SU-DHL-6 (cell line): ENCODE data around the gene FLT3LG.

ENCODE experiments used
- H2AFZ ChIP-seq: fragments of 200-600 bp; sonication (generic); 2 replicates; pipeline ENCODE4 v1.6.1; 2014; ENCODE audit warnings: low read depth, mild to moderate bottlenecking, moderate library complexity, mixed read lengths, antibody characterized with exemption, low read length; ENCODE audit not compliant: severe bottlenecking
- H3F3A ChIP-seq: fragments of 200-600 bp; shearing (Covaris generic); 2 replicates; pipeline ENCODE4 v1.6.0; 2016; ENCODE audit warnings: antibody characterized with exemption, mild to moderate bottlenecking; ENCODE audit not compliant: insufficient read depth
- H3K27ac ChIP-seq: fragments of 200-600 bp; sonication (generic); 2 replicates; pipeline ENCODE4 v1.5.1; 2016; ENCODE audit warnings: low read depth, mild to moderate bottlenecking, low read length, moderate library complexity, mixed read lengths
- H3K27me3 ChIP-seq: fragments of 200-600 bp; sonication (generic), shearing (Covaris generic); 2 replicates; pipeline ENCODE4 v1.6.0; 2014; ENCODE audit warnings: mild to moderate bottlenecking, low read length
- H3K36me3 ChIP-seq: fragments of 200-600 bp; sonication (generic); 2 replicates; pipeline ENCODE4 v1.6.1; 2014; ENCODE audit warnings: mild to moderate bottlenecking, low read length, mixed read lengths
- H3K4me2 ChIP-seq: fragments of 300-600, 200-600 bp; shearing (Covaris generic), sonication (generic); 2 replicates; pipeline ENCODE4 v1.6.0; 2014; ENCODE audit warnings: low read length, low read depth, mild to moderate bottlenecking; ENCODE audit not compliant: poor library complexity, severe bottlenecking
- H3K4me3 ChIP-seq: fragments of 200-600 bp; sonication (generic); 2 replicates; pipeline ENCODE4 v1.5.1; 2014; ENCODE audit warnings: antibody characterized with exemption, low read length, mild to moderate bottlenecking, mixed read lengths; ENCODE audit not compliant: insufficient read depth, poor library complexity, severe bottlenecking
- H3K79me2 ChIP-seq: fragments of 200-600 bp; sonication (generic); 2 replicates; pipeline ENCODE4 v1.6.1; 2014; ENCODE audit warnings: mild to moderate bottlenecking, low read length, moderate library complexity; ENCODE audit not compliant: insufficient read depth
- H3K9ac ChIP-seq: fragments of 200-600 bp; sonication (generic); 2 replicates; pipeline ENCODE4 v1.7.0; 2014; ENCODE audit warnings: mild to moderate bottlenecking, low read length
- H3K9me2 ChIP-seq: fragments of 200-600 bp; sonication (generic); replicated peaks from 2 replicates; pipeline ENCODE4 v1.6.1; 2014; ENCODE audit warnings: low read length; ENCODE audit not compliant: insufficient read depth
- H3K9me3 ChIP-seq: fragments of 200-600 bp; sonication (generic); 2 replicates; pipeline ENCODE4 v1.6.1; 2014; ENCODE audit warnings: low read length, mixed read lengths; ENCODE audit not compliant: insufficient read depth
- H4K20me1 ChIP-seq: fragments of 200-600 bp; sonication (generic); 2 replicates; pipeline ENCODE4 v1.6.1; 2014; ENCODE audit warnings: low read depth, mild to moderate bottlenecking, antibody characterized with exemption, low read length, moderate library complexity, mixed read lengths
- EZH2phosphoT487 ChIP-seq: fragments of 200-600 bp; sonication (generic), shearing (Covaris generic); conservative IDR thresholded peaks from 2 replicates; pipeline ENCODE4 v1.6.1; 2018; ENCODE audit warnings: mild to moderate bottlenecking, antibody characterized with exemption, low read length, moderate library complexity, mixed read lengths
- TF ChIP-seq, protein P1 (sequence below): fragments of 200-600 bp; sonication (generic); IDR thresholded peaks from one replicate; pipeline ENCODE4 v1.5.1; 2017; ENCODE audit warnings: antibody characterized with exemption, mild to moderate bottlenecking, low read length, moderate library complexity; ENCODE audit not compliant: insufficient read depth, poor library complexity, severe bottlenecking

The FLT3LG gene

DNA sequence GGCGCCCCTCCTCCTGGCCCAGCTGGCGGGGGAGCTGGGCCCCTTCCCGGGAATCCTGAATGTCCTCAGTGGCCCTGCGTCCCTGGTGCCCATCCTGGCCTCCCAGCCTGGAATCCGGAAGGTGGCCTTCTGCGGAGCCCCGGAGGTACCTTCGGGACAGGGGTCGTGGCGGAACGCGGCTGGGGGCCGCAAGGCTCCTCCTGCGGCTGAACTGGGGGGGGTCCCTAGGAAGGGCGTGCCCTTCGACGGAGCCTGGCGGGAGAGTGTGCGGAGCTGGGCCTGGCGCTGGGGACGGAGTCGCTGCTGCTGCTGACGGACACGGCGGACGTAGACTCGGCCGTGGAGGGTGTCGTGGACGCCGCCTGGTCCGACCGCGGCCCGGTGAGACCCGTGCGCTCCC, 12.4 kb upstream of the FLT3LG start:
- no peaks in the 10 kb centered on the region for H3K36me3 ChIP-seq
- no peaks in the 10 kb centered on the region for H3F3A ChIP-seq
- no peaks in the 10 kb centered on the region for H3K9me3 ChIP-seq
- no peaks in the 10 kb centered on the region for H3K27me3 ChIP-seq
- H3K27ac ChIP-seq = no peak overlapping the region
- no peaks in the 10 kb centered on the region for H3K79me2 ChIP-seq
- no peak overlapping the region for H3K9ac ChIP-seq
- H4K20me1 ChIP-seq = no peaks in the 10 kb centered on the region
- TF ChIP-seq, protein P1, sequence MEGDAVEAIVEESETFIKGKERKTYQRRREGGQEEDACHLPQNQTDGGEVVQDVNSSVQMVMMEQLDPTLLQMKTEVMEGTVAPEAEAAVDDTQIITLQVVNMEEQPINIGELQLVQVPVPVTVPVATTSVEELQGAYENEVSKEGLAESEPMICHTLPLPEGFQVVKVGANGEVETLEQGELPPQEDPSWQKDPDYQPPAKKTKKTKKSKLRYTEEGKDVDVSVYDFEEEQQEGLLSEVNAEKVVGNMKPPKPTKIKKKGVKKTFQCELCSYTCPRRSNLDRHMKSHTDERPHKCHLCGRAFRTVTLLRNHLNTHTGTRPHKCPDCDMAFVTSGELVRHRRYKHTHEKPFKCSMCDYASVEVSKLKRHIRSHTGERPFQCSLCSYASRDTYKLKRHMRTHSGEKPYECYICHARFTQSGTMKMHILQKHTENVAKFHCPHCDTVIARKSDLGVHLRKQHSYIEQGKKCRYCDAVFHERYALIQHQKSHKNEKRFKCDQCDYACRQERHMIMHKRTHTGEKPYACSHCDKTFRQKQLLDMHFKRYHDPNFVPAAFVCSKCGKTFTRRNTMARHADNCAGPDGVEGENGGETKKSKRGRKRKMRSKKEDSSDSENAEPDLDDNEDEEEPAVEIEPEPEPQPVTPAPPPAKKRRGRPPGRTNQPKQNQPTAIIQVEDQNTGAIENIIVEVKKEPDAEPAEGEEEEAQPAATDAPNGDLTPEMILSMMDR = no peak
- TF ChIP-seq EZH2phosphoT487 = no peak
- H3K9me2 ChIP-seq = no peaks in the 10 kb centered on the region
- no peak overlapping the region for H3K4me3 ChIP-seq
- H2AFZ ChIP-seq = no peak overlapping the region
- no peak overlapping the region for H3K4me2 ChIP-seq

DNA sequence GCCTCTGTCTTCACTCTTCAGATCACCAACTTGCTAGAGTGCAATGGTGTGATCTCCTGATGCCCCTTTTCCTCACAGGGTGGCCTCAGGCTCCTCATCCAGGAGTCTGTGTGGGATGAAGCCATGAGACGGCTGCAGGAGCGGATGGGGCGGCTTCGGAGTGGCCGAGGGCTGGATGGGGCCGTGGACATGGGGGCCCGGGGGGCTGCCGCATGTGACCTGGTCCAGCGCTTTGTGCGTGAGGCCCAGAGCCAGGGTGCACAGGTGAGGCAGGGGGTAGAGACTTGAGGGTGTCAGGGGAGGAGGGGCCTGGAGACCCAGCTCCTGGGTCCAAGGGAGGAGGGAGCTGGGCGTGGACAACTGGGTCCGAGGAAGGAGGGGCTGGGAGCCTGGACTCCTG, 11.5 kb upstream of the FLT3LG start:
- Histone ChIP-seq H3K4me2 (no peak overlapping the region), H3K9ac (no peak overlapping the region), H3K36me3 (no peaks in the 10 kb centered on the region), H3K79me2 (no peaks in the 10 kb centered on the region), H3K27ac (no peak overlapping the region), H3K4me3 (no peak overlapping the region), H3K27me3 (no peaks in the 10 kb centered on the region), H3F3A (no peaks in the 10 kb centered on the region), H2AFZ (no peak overlapping the region), H3K9me2 (no peaks in the 10 kb centered on the region), H3K9me3 (no peaks in the 10 kb centered on the region), H4K20me1 (no peaks in the 10 kb centered on the region)
- TF ChIP-seq EZH2phosphoT487 = no peak
- TF ChIP-seq, protein P1 = no peak

DNA sequence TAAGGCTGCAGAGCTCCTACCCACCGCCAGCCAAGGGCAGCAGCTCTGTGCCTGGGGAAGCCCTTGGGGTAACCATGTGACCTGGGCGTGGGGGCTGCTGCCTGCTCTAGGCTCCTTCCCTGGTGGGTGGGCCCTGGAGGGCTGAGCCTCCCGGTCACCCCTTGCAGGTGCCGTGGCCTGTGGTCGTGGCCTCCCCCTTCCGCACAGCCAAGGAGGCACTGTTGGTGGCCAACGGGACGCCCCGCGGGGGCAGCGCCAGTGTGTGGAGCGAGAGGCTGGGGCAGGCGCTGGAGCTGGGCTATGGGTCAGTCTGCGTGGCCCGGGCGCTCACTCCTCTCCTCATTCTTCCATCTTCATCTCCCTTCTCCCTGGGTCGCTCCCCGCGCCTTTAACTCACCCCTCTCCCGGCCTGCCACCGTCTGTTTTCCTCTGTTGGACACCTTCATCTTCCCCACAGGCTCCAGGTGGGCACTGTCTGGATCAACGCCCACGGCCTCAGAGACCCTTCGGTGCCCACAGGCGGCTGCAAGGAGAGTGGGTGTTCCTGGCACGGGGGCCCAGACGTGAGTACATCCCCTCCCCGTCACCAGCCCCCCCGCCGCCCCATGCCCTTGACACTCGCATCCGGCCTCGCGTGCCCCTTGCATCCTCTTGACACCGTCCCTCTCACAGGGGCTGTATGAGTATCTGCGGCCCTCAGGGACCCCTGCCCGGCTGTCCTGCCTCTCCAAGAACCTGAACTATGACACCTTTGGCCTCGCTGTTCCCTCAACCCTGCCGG, 9.9 kb upstream of the FLT3LG start:
- Histone ChIP-seq H3F3A (no peaks in the 10 kb centered on the region), H3K79me2 (no peaks in the 10 kb centered on the region), H3K27me3 (no peaks in the 10 kb centered on the region), H3K27ac (no peak overlapping the region), H3K4me3 (no peak overlapping the region), H3K9me2 (no peaks in the 10 kb centered on the region), H3K36me3 (no peaks in the 10 kb centered on the region), H4K20me1 (no peaks in the 10 kb centered on the region), H3K9me3 (no peaks in the 10 kb centered on the region), H3K4me2 (no peak overlapping the region), H3K9ac (no peak overlapping the region), H2AFZ (no peak overlapping the region)
- TF ChIP-seq EZH2phosphoT487 = no peak
- TF ChIP-seq, protein P1 = no peak
